ENCODE measurements around the gene NR3C1. TPM values are rescaled to one million over a fixed set of nuclear protein-coding genes. Genes with fewer than 3 reads are reported as not detected.

The NR3C1 gene
- polyA plus RNA-seq, 1 donor from 2014 or later, result 2.3 TPM

GRCh38 chr5:143302341-143303045 is 101.0 kb downstream of the NR3C1 start:
- Histone ChIP-seq H3K4me2 (ENCODE audit: low read length) (no peak overlapping the region), H3K79me2 (replicated peaks; ENCODE audit: insufficient read depth, low read length) (no peaks in the 10 kb centered on the region), H3K27me3 (ENCODE audit: insufficient read depth, low read depth, low read length) (no peaks in the 10 kb centered on the region), H3K9me3 (ENCODE audit: low read length) (no peaks in the 10 kb centered on the region), H3K27ac (ENCODE audit: low read length) (no peak overlapping the region), H2AFZ (ENCODE audit: low read depth, low read length) (no peak overlapping the region), H4K20me1 (ENCODE audit: insufficient read depth) (no peaks in the 10 kb centered on the region), H3K9ac (ENCODE audit: low read length) (no peak overlapping the region), H3F3A (ENCODE audit: insufficient read depth, low read length, poor library complexity, severe bottlenecking) (no peaks in the 10 kb centered on the region), H3K4me3 (ENCODE audit: low read length) (no peak overlapping the region), H3K9me2 (ENCODE audit: insufficient read depth, low read length) (no peaks in the 10 kb centered on the region), H3K36me3 (ENCODE audit: insufficient read depth, low read length) (no peaks in the 10 kb centered on the region)
- TF ChIP-seq REST (IDR thresholded peaks at IDR 0.05; ENCODE audit: borderline replicate concordance) (no peak), MXI1 (conservative IDR thresholded peaks at IDR 0.05; ENCODE audit: poor library complexity, severe bottlenecking) (no peak)

- Histone ChIP-seq H2AFZ (ENCODE audit: low read depth, low read length) (no peak overlapping the region), H3K9ac (ENCODE audit: low read length) (no peak overlapping the region), H3K79me2 (replicated peaks; ENCODE audit: insufficient read depth, low read length) (no peaks in the 10 kb centered on the region), H4K20me1 (ENCODE audit: insufficient read depth) (no peaks in the 10 kb centered on the region), H3K4me2 (ENCODE audit: low read length) (no peak overlapping the region), H3K36me3 (ENCODE audit: insufficient read depth, low read length) (no peaks in the 10 kb centered on the region), H3K4me3 (ENCODE audit: low read length) (no peak overlapping the region), H3K9me2 (ENCODE audit: insufficient read depth, low read length) (no peaks in the 10 kb centered on the region), H3K27ac (ENCODE audit: low read length) (no peak overlapping the region), H3F3A (ENCODE audit: insufficient read depth, low read length, poor library complexity, severe bottlenecking) (no peaks in the 10 kb centered on the region), H3K9me3 (ENCODE audit: low read length) (no peaks in the 10 kb centered on the region), H3K27me3 (ENCODE audit: insufficient read depth, low read depth, low read length) (no peaks in the 10 kb centered on the region)
- no peak for TF ChIP-seq TAF1 (IDR thresholded peaks at IDR 0.05; ENCODE audit: low read depth)
These were observed 105.7 kb downstream of the NR3C1 start for GRCh38 chr5:143297756-143298155.

GRCh38 chr5:143290125-143290524 is 113.4 kb downstream of the NR3C1 start:
- Histone ChIP-seq H4K20me1 (ENCODE audit: insufficient read depth) (no peaks in the 10 kb centered on the region), H2AFZ (ENCODE audit: low read depth, low read length) (no peak overlapping the region), H3K4me2 (ENCODE audit: low read length) (no peak overlapping the region), H3K9me3 (ENCODE audit: low read length) (no peaks in the 10 kb centered on the region), H3K27me3 (ENCODE audit: insufficient read depth, low read depth, low read length) (no peaks in the 10 kb centered on the region), H3K9me2 (ENCODE audit: insufficient read depth, low read length) (no peaks in the 10 kb centered on the region), H3K4me3 (ENCODE audit: low read length) (no peak overlapping the region), H3K27ac (ENCODE audit: low read length) (no peak overlapping the region), H3K9ac (ENCODE audit: low read length) (no peak overlapping the region), H3K36me3 (ENCODE audit: insufficient read depth, low read length) (no peaks in the 10 kb centered on the region), H3F3A (ENCODE audit: insufficient read depth, low read length, poor library complexity, severe bottlenecking) (no peaks in the 10 kb centered on the region), H3K79me2 (replicated peaks; ENCODE audit: insufficient read depth, low read length) (no peaks in the 10 kb centered on the region)
- no peak for TF ChIP-seq RAD21 (conservative IDR thresholded peaks at IDR 0.05)
- TF ChIP-seq TAF1 (IDR thresholded peaks at IDR 0.05; ENCODE audit: low read depth), result no peak
- TF ChIP-seq EZH2 (IDR thresholded peaks at IDR 0.05; ENCODE audit: borderline replicate concordance, insufficient read depth, low read length, poor library complexity, severe bottlenecking), result no peak

GRCh38 chr5:143284521-143284920 is 119.0 kb downstream of the NR3C1 start:
- H3K4me2 ChIP-seq (ENCODE audit: low read length), result no peak overlapping the region
- H3F3A ChIP-seq (ENCODE audit: insufficient read depth, low read length, poor library complexity, severe bottlenecking), result no peaks in the 10 kb centered on the region
- H3K79me2 ChIP-seq (replicated peaks; ENCODE audit: insufficient read depth, low read length), result no peaks in the 10 kb centered on the region
- H3K9me3 ChIP-seq (ENCODE audit: low read length), result no peaks in the 10 kb centered on the region
- H3K4me3 ChIP-seq (ENCODE audit: low read length), result no peak overlapping the region
- H4K20me1 ChIP-seq (ENCODE audit: insufficient read depth), result no peaks in the 10 kb centered on the region
- no peaks in the 10 kb centered on the region for H3K9me2 ChIP-seq (ENCODE audit: insufficient read depth, low read length)
- H2AFZ ChIP-seq (ENCODE audit: low read depth, low read length), result no peak overlapping the region
- H3K27me3 ChIP-seq (ENCODE audit: insufficient read depth, low read depth, low read length), result no peaks in the 10 kb centered on the region
- H3K9ac ChIP-seq (ENCODE audit: low read length), result no peak overlapping the region
- H3K36me3 ChIP-seq (ENCODE audit: insufficient read depth, low read length), result no peaks in the 10 kb centered on the region
- H3K27ac ChIP-seq (ENCODE audit: low read length), result no peak overlapping the region
- TF ChIP-seq POLR2AphosphoS5 (IDR thresholded peaks at IDR 0.05) (no peak), CTCF (IDR thresholded peaks at IDR 0.05; ENCODE audit: poor library complexity, severe bottlenecking) (no peak), MXI1 (conservative IDR thresholded peaks at IDR 0.05; ENCODE audit: poor library complexity, severe bottlenecking) (no peak), EP300 (conservative IDR thresholded peaks at IDR 0.05; ENCODE audit: poor library complexity, severe bottlenecking) (no peak), RAD21 (conservative IDR thresholded peaks at IDR 0.05) (no peak), SMC3 (conservative IDR thresholded peaks at IDR 0.05; ENCODE audit: poor library complexity) (no peak), REST (IDR thresholded peaks at IDR 0.05; ENCODE audit: borderline replicate concordance) (no peak)

Data from neural cell (in vitro differentiated cells).